Common myeloid progenitor, CD34-positive (primary cell): ENCODE results near the gene ADAMTSL5.
A peak's percentile ranks its signal among the peaks of the same experiment; 100 is the strongest.

Experiments
- CTCF ChIA-PET: fragments of 350-600 bp; sonication (Branson Sonifier 250); formaldehyde crosslinking; loops from one replicate; lab custom pipeline; 2021; ENCODE audit warnings: antibody characterized with exemption; lab: Charles Lee
- POLR2A ChIA-PET: fragments of 350-600 bp; sonication (Branson Sonifier 250); formaldehyde crosslinking; loops from one replicate; lab custom pipeline; 2021; ENCODE audit warnings: antibody characterized with exemption; lab: Charles Lee
- DNase-seq, 3 donors: peaks; one replicate each; pipeline versions ENCODE4 v3.0.0 to v3.0.0-alpha.2; 2013
- H3K27ac ChIP-seq, 2 experiments: 1 replicate in 1 of 2; 2 replicates in 1 of 2; pipeline ENCODE4 v1.7.0; 2013; ENCODE audit warnings: inconsistent platforms in 2 of 2, low read length in 2 of 2, mild to moderate bottlenecking in 2 of 2, low read depth in 1 of 2, moderate library complexity in 1 of 2; ENCODE audit not compliant: severe bottlenecking in 2 of 2, insufficient read depth in 1 of 2, poor library complexity in 1 of 2
- H3K27me3 ChIP-seq, 5 experiments: replicated peaks in 2 of 5; 1 replicate in 3 of 5; 2 replicates in 2 of 5; pipeline versions ENCODE4 v1.6.1 to v1.7.0; 2013; ENCODE audit warnings: low read length in 4 of 5, mild to moderate bottlenecking in 2 of 5, moderate library complexity in 2 of 5, inconsistent platforms in 1 of 5; ENCODE audit not compliant: insufficient read depth in 5 of 5, control insufficient read depth in 4 of 5
- H3K36me3 ChIP-seq, 4 experiments: 1 replicate in 2 of 4; 2 replicates in 2 of 4; pipeline versions ENCODE4 v1.6.1 to v1.7.0; 2013; ENCODE audit warnings: low read length in 3 of 4, control low read depth in 1 of 4, mild to moderate bottlenecking in 1 of 4; ENCODE audit not compliant: control insufficient read depth in 4 of 4, insufficient read depth in 4 of 4
- H3K4me1 ChIP-seq, 4 experiments: 1 replicate in 3 of 4; 2 replicates in 1 of 4; pipeline versions ENCODE4 v1.6.1 to v1.7.1; 2013; ENCODE audit warnings: low read length in 3 of 4, mild to moderate bottlenecking in 3 of 4, control low read depth in 1 of 4, inconsistent platforms in 1 of 4, moderate library complexity in 1 of 4; ENCODE audit not compliant: control insufficient read depth in 4 of 4, insufficient read depth in 4 of 4; ENCODE audit errors: control extremely low read depth in 1 of 4
- H3K4me3 ChIP-seq, 7 experiments: 1 replicate in 4 of 7; 2 replicates in 3 of 7; pipeline versions ENCODE4 v1.5.1 to v1.7.0; 2013; ENCODE audit warnings: mild to moderate bottlenecking in 7 of 7, low read length in 6 of 7, moderate library complexity in 6 of 7, inconsistent platforms in 2 of 7, low read depth in 2 of 7, control low read depth in 1 of 7; ENCODE audit not compliant: insufficient read depth in 4 of 7, control insufficient read depth in 1 of 7; ENCODE audit errors: extremely low read depth in 1 of 7
- H3K9me3 ChIP-seq, 5 experiments: 1 replicate in 4 of 5; 2 replicates in 1 of 5; pipeline versions ENCODE4 v1.6.1 to v1.7.1; 2013; ENCODE audit warnings: low read length in 4 of 5, mild to moderate bottlenecking in 2 of 5, inconsistent platforms in 1 of 5, low read depth in 1 of 5, moderate library complexity in 1 of 5; ENCODE audit not compliant: control insufficient read depth in 4 of 5, insufficient read depth in 2 of 5; ENCODE audit errors: control extremely low read depth in 1 of 5
- WGBS: methylation state at CpG from one replicate; pipeline ENCODE4 v1.1.5; 2013; ENCODE audit not compliant: insufficient coverage; 5-methylcytosine and 5-hydroxymethylcytosine counted together

Gene ADAMTSL5

DNA sequence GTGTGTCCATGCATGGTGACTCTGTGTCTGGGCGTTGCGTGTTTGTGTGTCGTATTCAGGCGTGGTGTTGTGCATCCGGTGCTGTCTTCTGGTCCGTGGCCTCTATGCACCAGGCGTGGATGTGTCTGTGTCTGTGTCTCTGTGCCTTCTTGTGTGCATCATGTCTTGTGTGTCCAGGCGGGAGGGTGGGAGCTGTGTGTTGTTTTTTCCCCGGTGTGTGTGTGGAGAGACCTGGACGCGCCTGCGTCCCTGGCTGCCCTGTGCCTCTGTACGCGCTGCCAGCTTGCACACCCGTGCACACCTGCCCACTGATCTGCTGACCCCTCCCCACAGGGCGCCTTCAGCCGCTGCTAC lies 12.1 kb upstream of the ADAMTSL5 start:
- Histone ChIP-seq H3K4me1 (peaks cover 0 to 4% (median 0%) of the 10 kb centered on the region in 4 experiments), H3K27ac (no peak overlapping the region), H3K36me3 (no peaks in the 10 kb centered on the region), H3K4me3 (no peak overlapping the region), H3K9me3 (no peaks in the 10 kb centered on the region), H3K27me3 (peaks cover 4 to 69% (median 22%) of the 10 kb centered on the region in 5 experiments)
- 63% methylated on average over 13 of the region's 17 CpGs for WGBS
- no peak for DNase-seq
- ChIA-PET POLR2A (no interaction called here), CTCF (no interaction called here)

DNA sequence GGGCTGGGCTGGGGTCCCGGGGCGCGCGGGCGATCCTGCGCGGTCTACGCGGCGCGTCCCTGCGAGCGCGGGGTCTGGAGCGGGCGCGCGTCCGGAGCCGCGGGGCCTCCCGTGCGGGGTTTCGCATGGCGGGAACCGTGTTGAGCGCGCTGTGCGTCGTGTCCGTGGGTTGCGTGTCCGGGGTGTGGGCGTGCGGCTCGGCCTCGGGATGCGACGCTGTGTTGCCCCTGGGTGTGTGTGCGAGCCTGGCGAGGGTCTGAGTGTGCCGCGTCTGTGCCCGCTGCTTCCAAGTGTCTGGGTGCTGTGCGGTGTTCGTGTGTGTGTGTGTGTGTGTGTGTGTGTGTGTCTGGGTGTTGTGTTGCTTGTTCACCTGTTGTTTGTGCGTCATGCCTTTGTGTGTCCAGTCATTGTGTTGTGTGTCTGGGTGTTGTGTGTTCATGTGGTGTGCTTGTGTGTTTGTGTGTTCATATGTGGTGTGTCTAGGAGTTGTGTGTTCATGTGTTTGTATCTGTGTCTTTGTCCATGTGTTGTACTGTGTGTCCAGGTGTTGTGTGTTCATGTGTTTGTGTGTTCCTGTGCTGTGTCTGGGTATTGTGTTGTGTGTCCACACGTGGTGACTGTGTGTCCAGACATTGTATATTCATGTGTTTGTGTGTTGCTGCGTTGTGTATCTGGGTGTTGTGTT lies 11.6 kb upstream of the ADAMTSL5 start:
- Histone ChIP-seq H3K9me3 (no peaks in the 10 kb centered on the region), H3K36me3 (no peaks in the 10 kb centered on the region), H3K4me3 (peak overlapping the region in 1 of 7 experiments; percentile 11), H3K4me1 (peaks cover 0 to 4% (median 0%) of the 10 kb centered on the region in 4 experiments), H3K27me3 (peaks cover 4 to 67% (median 22%) of the 10 kb centered on the region in 5 experiments), H3K27ac (no peak overlapping the region)
- WGBS, result 14% methylated on average over 33 of the region's 49 CpGs
- POLR2A ChIA-PET, result no interaction called here
- no peak for DNase-seq
- CTCF ChIA-PET, result no interaction called here

DNA sequence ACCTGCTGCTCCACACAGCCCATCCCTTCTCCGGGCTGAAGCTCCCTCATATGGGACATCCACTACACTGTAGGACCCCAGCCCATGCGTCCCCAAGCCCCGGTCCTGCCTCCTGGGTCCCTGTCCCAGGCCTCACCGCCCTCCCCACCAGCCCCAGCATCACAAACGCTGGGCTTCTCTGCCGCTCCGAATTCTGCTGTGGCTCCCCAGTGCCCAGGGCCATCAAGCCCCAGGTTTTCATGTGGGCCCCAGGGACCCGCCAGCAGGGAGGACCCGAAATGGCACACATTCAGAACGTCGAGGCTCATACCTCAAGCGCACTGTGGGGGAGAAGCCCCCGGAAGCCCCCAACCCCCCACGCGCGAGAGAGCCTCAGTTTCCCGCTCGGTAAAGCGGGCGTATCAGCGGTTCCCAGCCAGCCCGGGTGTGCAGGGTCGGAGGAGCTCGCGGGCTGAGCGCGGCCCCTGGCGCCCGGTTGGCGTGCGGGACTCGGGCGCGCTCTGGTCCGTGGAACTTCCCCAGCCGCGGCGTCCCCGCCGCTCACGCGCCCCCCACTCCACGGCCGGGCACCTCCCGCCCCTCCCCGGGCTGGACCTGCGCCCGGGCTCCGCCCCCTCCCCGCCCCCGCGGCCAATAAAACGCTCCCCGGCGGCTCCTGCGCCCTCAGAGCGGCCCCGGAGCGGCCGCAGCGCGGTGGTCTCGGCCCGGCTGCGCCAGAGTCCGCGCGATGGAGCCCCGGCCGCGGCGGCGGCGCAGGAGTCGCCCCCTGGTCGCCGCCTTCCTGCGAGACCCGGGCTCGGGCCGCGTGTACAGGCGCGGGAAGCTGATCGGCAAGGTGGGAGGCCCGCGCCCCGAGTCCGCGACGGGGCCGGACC lies 10.8 kb upstream of the ADAMTSL5 start, which contains the start of gene PLK5:
TSS of gene PLK5 (plus strand) at position 666 of the 875 bp plus-strand sequence. CDS start 2,920 bp downstream, outside the sequence.
- Histone ChIP-seq H3K4me1 (peaks cover 0 to 4% (median 0%) of the 10 kb centered on the region in 4 experiments), H3K36me3 (no peaks in the 10 kb centered on the region), H3K27me3 (peaks cover 4 to 72% (median 22%) of the 10 kb centered on the region in 5 experiments), H3K9me3 (no peaks in the 10 kb centered on the region), H3K4me3 (peak within 1 kb of the TSS in 1 of 7 experiments; percentile 11), H3K27ac (no peak within 1 kb of the TSS)
- CTCF ChIA-PET, result no interaction called here
- no peak for DNase-seq
- 8% methylated on average over 49 of the region's 92 CpGs for WGBS
- POLR2A ChIA-PET, result no interaction called here

DNA sequence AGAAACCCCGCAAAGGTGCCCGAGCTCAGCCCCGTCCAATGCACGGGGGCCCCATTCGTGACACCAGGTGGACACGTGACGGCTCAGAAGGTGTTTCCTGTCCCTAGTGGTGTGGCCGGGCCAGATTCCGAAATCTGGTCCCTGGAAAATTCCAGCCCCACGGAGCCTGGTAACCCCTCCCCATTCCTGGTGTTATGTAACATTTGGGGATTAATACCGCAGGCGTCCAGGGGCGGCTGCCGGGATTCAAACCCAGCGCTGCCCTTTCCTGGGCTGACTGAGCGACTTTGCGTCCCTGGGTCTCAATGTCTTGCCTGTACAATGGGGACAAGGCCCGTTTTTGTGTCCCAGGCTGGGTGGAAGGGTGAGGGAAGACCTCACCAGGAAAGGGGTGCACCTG lies 10.0 kb upstream of the ADAMTSL5 start:
- no peak for DNase-seq
- ChIA-PET POLR2A (no interaction called here), CTCF (no interaction called here)
- Histone ChIP-seq H3K27me3 (peaks cover 4 to 77% (median 26%) of the 10 kb centered on the region in 5 experiments), H3K27ac (no peak overlapping the region), H3K36me3 (no peaks in the 10 kb centered on the region), H3K9me3 (no peaks in the 10 kb centered on the region), H3K4me3 (no peak overlapping the region), H3K4me1 (peaks cover 0 to 4% (median 0%) of the 10 kb centered on the region in 4 experiments)
- 72% methylated on average over 17 of the region's 18 CpGs for WGBS

DNA sequence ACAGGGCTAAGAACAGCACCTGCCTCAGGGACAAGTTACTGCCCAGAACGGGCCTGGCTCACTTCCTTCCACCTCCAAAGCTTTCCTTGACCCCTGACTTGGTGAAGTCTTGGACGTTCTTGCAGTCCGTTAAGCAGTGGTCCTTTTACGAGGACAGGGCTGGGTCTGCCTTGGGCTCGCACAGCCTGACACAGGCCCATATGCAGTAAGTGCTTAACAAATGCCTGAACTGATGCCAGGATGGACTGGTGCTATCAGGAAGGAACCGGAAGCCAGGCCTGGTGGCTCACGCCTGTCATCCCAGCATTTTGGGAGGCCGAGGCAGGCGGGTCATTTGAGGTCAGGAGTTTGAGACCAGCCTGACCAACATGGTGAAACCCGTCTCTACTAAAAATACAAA lies 9.2 kb upstream of the ADAMTSL5 start:
- Histone ChIP-seq H3K4me3 (no peak overlapping the region), H3K4me1 (peaks cover 0 to 4% (median 0%) of the 10 kb centered on the region in 4 experiments), H3K36me3 (no peaks in the 10 kb centered on the region), H3K27ac (no peak overlapping the region), H3K27me3 (peaks cover 4 to 75% (median 26%) of the 10 kb centered on the region in 5 experiments), H3K9me3 (no peaks in the 10 kb centered on the region)
- CTCF ChIA-PET, result interaction anchor here (0.7 to 1.2 kb wide), 2 partner anchors 51 to 249 kb away, joined by 3 to 4 read pairs; no protein-coding TSS in a partner anchor
- no peak for DNase-seq
- 83% methylated on average over 7 of the region's 10 CpGs for WGBS
- POLR2A ChIA-PET, result no interaction called here

DNA sequence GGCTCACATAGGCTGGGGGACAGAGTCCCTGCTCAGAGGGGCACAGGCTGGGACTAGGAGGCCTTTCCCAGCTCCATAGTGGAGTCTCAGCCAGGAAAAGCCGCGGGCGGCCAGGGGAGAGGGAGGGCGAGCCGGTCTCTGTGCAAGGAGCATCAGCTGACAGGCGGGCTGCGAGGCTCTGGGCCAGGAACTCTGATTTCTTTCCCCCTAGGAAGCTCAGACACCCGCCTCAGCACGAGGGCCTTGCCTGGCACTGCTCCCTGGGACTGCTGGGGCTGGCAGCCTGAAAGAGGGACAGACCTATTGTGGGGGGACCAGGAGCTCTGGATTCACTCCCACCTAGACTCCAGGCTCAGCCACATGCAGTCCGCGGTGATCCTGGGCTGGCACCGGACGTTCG lies 8.8 kb upstream of the ADAMTSL5 start:
- WGBS, result 85% methylated on average over 13 of the region's 14 CpGs
- Histone ChIP-seq H3K27ac (no peak overlapping the region), H3K27me3 (peaks cover 4 to 72% (median 26%) of the 10 kb centered on the region in 5 experiments), H3K4me3 (no peak overlapping the region), H3K4me1 (peaks cover 0 to 4% (median 0%) of the 10 kb centered on the region in 4 experiments), H3K9me3 (no peaks in the 10 kb centered on the region), H3K36me3 (no peaks in the 10 kb centered on the region)
- ChIA-PET CTCF (interaction anchor here (0.7 to 1.2 kb wide), 3 partner anchors 25 to 249 kb away, joined by 3 to 4 read pairs (median 3); no protein-coding TSS in a partner anchor), POLR2A (no interaction called here)
- DNase-seq, result no peak
